ENCODE data around the gene ODF2L.
"Not testable (repeated sequence)": the region's sequence is repeated elsewhere in the genome, so short reads cannot be mapped to it uniquely, and the experiment has no call there.

ODF2L gene

GRCh38 chr1:86387916-86388627 is 8.1 kb downstream of the ODF2L start:
- no peak for DNase-seq (ENCODE audit: low read depth, low spot score)

GRCh38 chr1:86382878-86383277 is 13.2 kb downstream of the ODF2L start:
- no peak for DNase-seq (ENCODE audit: low read depth, low spot score)

DNA sequence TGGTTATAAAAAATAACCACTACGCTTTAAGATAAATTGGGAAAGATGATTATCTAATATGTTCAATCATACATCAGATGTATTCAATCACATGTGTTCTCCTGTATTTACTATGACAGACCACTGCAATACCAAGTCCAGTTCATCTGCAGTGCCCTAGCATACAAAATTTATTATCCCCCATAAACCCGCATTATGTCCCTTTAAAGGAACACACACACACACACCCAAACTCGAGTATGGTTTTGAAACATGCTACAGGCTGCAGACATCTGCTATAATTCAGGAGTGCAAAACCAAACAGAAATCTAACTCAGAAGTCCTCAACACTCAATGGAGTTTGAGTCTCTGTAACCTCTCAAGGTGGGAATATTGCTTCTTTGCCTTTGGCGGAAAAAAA is 14.9 kb downstream of the ODF2L start:
- DNase-seq (ENCODE audit: low read depth, low spot score), result no peak

DNA sequence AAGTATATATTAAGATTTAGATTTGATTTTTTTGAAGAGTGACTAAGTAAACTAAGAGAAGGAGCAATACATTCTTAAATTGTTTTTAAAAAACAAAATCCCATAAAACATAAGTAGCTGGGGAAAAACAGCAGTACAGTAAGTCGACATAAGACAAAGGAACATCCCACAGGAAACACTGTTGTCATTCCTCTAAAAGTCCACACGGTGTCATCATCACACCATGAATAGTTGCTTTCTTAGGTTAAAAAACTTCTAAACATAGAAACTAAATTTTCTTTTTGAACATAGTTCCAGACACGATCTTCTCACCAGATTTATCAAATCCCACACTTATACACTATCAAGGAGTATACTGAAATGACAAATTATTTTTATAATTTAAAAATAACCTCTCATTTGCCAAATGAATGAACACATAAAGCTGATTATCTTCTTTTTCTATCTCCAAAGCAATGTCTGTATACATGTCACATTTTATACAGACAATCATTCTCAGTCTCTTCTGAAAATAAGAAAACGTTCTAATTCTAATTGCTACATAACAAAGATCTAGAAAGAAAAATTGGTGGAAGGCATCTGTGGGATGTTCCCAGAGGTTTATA is 15.8 kb downstream of the ODF2L start:
- DNase-seq (ENCODE audit: low read depth, low spot score), result no peak

GRCh38 chr1:86378813-86379212 is 17.3 kb downstream of the ODF2L start:
- no peak for DNase-seq (ENCODE audit: low read depth, low spot score)

DNA sequence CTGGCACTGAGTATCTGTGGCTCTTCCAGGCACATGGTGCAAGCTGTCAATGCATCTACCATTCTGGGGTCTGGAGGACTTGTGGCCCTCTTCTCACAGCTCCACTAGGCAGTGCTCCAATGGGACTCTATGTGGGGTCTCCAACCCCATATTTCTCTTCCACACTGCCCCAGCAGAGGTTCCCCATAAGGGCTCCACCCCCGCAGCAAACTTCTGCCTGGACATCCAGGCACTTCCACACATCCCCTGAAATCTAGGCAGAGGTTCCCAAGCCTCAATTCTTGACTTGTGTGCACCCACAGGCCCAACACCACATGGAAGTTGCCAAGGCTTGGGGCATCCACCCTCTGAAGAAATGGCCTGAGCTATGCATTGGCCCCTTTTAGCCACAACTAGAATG is 18.8 kb downstream of the ODF2L start:
- DNase-seq (ENCODE audit: low read depth, low spot score), result no peak

- no peak for DNase-seq (ENCODE audit: low read depth, low spot score)
Observed at GRCh38 chr1:86375688-86376087, 20.4 kb downstream of the ODF2L start.

DNA sequence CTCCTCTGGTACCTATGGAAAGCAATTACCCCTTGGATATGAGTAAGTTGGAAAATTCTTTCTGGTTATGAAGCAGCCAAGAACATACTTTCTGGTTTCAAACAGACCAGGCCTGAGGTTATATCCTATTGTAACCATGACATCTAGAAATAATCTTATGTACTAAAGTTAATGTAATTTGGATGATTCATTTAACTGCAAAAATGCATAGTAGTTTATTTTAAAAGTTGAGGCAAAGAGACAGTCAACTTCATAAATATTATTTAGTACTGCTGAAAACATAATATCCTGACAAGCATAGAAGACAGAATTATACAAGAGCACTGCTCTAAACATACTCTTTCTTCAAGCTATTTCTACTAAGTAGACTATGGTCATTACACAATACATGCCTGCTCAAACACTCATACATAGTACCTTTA is 25.5 kb downstream of the ODF2L start:
- DNase-seq (ENCODE audit: low read depth, low spot score), result no peak

DNA sequence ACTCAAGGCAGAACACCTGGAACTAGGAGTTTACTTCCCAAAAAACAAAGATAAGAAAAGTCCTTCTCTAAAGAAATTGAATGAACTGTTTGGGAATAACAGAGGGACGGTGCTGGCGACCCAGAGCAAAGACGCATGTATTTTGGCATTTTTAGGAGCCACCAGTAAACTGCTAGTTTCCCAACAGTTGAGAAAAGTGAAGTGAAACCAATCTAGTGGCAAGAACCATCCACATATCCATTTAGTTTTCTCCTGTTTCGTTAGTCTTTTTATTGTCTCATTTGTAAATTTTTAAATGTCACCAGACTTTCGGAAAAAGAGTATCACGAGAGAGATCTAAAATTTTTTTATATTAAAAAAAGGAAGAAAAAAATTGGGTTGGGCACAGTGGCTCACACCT is 30.2 kb downstream of the ODF2L start:
- DNase-seq (ENCODE audit: low read depth, low spot score), result no peak

GRCh38 chr1:86362807-86363206 is 33.3 kb downstream of the ODF2L start:
- DNase-seq (ENCODE audit: low read depth, low spot score), result no peak

DNA sequence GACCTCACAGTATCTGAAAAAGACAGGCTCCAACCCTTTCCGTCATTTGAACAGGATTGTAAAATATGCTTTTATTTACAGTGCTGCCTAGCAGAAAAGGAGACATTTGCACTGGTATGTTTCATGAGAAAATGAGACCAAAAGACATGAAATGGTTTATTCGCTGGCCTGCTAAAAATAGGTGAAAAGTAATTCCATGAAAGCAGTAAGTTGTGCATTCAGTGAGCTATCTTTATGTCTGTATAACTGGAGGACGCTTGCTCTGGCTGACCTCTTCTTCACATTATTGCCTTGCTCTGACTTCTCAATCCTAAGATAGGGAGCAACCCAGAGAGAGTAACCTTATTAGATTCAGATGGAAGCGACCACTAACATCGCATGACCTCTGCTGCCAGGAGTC is 38.3 kb downstream of the ODF2L start:
- no peak for DNase-seq (ENCODE audit: low read depth, low spot score)

DNA sequence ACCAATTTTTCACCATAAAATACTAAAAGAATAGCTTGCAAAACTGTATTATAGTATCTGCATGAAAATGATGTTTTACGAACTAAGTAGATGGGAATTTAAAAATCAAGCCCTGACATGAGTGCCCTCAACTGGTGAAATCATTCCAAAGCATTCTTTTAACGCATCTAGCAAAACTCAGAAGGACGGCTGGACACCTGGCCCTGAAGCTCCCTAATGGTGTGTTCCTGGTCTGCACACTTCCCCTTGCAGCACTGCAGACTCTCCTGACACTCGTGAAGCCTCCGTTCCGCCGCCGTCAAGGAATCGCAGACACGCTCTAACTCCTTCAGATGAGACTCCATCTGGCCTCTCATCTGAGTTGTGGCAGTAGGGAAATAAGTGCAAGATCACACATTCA is 39.9 kb downstream of the ODF2L start:
- no peak for DNase-seq (ENCODE audit: low read depth, low spot score)

DNA sequence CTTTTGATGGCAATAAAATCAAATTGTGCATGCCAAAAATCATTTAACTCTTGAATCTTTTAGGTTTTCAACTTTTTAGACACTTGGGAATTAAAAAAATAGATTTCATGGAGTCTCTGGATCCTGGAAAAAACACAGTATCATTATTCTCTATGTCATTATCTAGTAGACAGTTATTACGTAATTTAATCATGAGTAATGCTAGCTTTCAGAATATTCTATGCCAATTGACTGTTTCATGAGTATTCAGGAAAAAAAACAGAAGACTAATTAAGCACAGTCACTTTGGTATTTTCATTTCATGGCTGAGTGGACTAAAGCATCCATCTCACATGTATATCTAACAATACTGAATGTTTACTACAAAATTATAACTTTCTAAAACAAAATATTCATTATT is 44.0 kb downstream of the ODF2L start:
- DNase-seq (ENCODE audit: low read depth, low spot score), result no peak

- DNase-seq (ENCODE audit: low read depth, low spot score), result not testable (repeated sequence)
Observed at GRCh38 chr1:86350230-86350629, 45.9 kb downstream of the ODF2L start.

GRCh38 chr1:86346388-86346787 is 49.7 kb downstream of the ODF2L start:
- no peak for DNase-seq (ENCODE audit: low read depth, low spot score)

DNA sequence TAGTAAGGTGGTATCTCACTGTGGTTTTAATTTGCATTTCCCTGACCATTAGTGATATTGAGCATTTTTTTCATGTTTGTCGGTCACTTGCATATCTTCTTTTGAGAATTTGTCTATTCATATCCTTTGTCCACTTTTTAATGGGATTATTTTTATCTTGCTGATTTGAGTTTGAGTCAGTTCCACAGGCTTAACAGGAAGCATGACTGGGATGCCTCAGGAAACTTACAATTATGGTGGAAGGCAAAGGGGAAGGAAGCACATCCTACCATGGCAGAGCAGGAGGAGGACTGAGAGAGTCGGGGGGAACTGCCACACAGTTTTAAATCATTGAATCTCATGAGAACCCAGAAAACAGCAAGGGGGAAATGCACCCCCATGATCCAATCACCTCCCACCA is 51.1 kb downstream of the ODF2L start:
- no peak for DNase-seq (ENCODE audit: low read depth, low spot score)

DNA sequence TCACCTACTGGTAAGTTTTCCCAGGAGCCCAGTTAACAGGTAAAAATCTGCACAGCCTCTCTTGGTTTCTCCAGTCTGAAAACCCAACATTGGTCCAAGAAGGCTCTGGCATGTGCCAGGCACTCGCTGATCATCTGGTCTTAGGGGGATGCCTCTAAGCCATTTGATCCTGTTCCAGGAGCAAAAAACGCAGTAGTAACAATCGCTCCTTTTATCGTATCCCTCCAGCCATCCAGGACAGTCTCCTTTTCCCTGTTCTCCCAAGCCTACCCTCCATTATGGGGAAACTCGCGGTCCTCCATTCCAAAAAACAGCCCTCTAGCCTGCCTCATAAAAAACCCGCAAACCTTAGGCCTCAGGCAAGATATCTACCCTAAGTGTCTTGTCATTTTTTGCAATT is 56.2 kb downstream of the ODF2L start:
- DNase-seq (ENCODE audit: low read depth, low spot score), result no peak

DNA sequence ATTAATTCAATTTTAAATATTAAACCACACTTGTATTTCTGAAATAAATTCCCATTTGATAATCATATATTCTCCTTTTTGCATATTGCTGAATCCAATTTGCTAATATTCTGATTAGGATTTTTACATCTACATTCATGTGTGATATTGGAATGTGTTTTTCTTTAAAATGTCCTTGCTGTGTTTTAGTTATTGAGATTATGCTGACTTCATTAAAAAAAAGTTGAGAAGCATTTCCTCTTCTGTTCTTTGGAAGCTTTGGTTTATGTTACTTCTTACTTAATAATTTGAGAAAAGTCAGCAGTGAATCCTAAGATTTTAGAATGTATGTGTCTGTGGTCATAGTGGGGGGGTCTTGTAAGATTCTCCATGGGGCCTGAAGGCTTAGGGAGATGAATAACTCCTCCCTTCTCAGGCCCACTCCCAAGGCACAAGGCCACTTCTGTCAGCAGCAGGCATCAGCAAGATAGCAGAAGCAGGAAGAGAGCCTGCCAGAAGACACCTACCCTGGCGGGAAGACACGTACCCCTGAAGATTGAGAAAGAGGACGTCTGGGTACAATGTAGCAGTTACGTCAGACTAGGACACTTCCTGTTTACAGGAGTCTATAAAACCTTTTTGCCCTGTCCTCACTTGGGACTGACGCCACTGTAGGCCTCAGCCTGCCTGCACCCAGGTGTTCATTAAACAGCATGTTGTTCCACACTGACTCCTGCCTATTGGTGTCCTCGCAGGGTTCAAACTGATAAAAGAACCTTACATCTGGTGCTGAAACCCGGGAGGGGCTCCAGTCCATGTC is 56.9 kb downstream of the ODF2L start:
- no peak for DNase-seq (ENCODE audit: low read depth, low spot score)

DNA sequence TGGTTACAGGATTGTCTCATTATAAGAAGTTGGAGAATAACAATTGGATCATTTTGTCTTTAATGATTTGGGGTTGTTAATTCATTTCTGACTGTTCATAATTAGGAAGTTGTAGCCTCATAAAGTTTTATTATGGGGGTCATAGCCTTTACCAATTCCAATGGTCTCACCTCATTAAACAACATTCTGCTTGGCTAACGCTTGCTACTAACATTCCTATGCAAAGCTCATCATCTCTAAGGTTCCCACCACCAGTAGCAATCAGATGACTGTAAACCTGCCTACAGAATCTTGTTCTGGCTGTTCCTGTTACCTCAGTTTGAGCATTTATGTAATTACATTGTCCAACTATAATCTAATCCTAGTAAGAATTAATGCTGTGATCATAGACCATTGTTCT is 60.2 kb downstream of the ODF2L start:
- DNase-seq (ENCODE audit: low read depth, low spot score), result no peak

GRCh38 chr1:86325264-86325663 is 70.9 kb downstream of the ODF2L start:
- DNase-seq (ENCODE audit: low read depth, low spot score), result no peak

- DNase-seq (ENCODE audit: low read depth, low spot score), result no peak
Observed at GRCh38 chr1:86324130-86324822, 71.8 kb downstream of the ODF2L start.

DNA sequence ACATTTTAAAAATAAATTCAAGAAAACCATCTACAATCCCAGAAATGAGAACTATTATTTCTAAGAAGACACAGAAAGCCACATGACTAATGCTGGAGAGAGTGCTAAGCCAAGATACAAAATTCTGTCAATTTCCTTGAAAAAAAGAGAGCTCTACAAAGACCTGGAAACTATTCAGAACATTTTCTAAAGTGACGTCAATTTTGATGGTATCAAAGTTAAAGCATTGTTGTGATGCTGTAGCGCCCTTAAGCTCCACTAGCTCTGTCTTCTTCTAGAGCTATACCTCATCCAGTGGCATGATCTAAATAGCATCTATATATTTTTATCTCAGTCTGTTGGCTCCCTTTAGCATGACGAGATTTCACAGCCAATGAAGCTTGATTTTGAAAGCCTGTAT is 73.9 kb downstream of the ODF2L start:
- DNase-seq (ENCODE audit: low read depth, low spot score), result no peak

Measured in iPS DF 19.7 (cell line).